SU-DHL-6 (cell line): Measurements from ENCODE around the gene NEURL1B.

ENCODE experiments used
- H2AFZ ChIP-seq: fragments of 200-600 bp; sonication (generic); 2 replicates; pipeline ENCODE4 v1.6.1; 2014; ENCODE audit warnings: low read depth, mild to moderate bottlenecking, moderate library complexity, mixed read lengths, antibody characterized with exemption, low read length; ENCODE audit not compliant: severe bottlenecking
- H3F3A ChIP-seq: fragments of 200-600 bp; shearing (Covaris generic); 2 replicates; pipeline ENCODE4 v1.6.0; 2016; ENCODE audit warnings: antibody characterized with exemption, mild to moderate bottlenecking; ENCODE audit not compliant: insufficient read depth
- H3K27ac ChIP-seq: fragments of 200-600 bp; sonication (generic); 2 replicates; pipeline ENCODE4 v1.5.1; 2016; ENCODE audit warnings: low read depth, mild to moderate bottlenecking, low read length, moderate library complexity, mixed read lengths
- H3K27me3 ChIP-seq: fragments of 200-600 bp; sonication (generic), shearing (Covaris generic); 2 replicates; pipeline ENCODE4 v1.6.0; 2014; ENCODE audit warnings: mild to moderate bottlenecking, low read length
- H3K36me3 ChIP-seq: fragments of 200-600 bp; sonication (generic); 2 replicates; pipeline ENCODE4 v1.6.1; 2014; ENCODE audit warnings: mild to moderate bottlenecking, low read length, mixed read lengths
- H3K4me2 ChIP-seq: fragments of 300-600, 200-600 bp; shearing (Covaris generic), sonication (generic); 2 replicates; pipeline ENCODE4 v1.6.0; 2014; ENCODE audit warnings: low read length, low read depth, mild to moderate bottlenecking; ENCODE audit not compliant: poor library complexity, severe bottlenecking
- H3K4me3 ChIP-seq: fragments of 200-600 bp; sonication (generic); 2 replicates; pipeline ENCODE4 v1.5.1; 2014; ENCODE audit warnings: antibody characterized with exemption, low read length, mild to moderate bottlenecking, mixed read lengths; ENCODE audit not compliant: insufficient read depth, poor library complexity, severe bottlenecking
- H3K79me2 ChIP-seq: fragments of 200-600 bp; sonication (generic); 2 replicates; pipeline ENCODE4 v1.6.1; 2014; ENCODE audit warnings: mild to moderate bottlenecking, low read length, moderate library complexity; ENCODE audit not compliant: insufficient read depth
- H3K9ac ChIP-seq: fragments of 200-600 bp; sonication (generic); 2 replicates; pipeline ENCODE4 v1.7.0; 2014; ENCODE audit warnings: mild to moderate bottlenecking, low read length
- H3K9me2 ChIP-seq: fragments of 200-600 bp; sonication (generic); replicated peaks from 2 replicates; pipeline ENCODE4 v1.6.1; 2014; ENCODE audit warnings: low read length; ENCODE audit not compliant: insufficient read depth
- H3K9me3 ChIP-seq: fragments of 200-600 bp; sonication (generic); 2 replicates; pipeline ENCODE4 v1.6.1; 2014; ENCODE audit warnings: low read length, mixed read lengths; ENCODE audit not compliant: insufficient read depth
- H4K20me1 ChIP-seq: fragments of 200-600 bp; sonication (generic); 2 replicates; pipeline ENCODE4 v1.6.1; 2014; ENCODE audit warnings: low read depth, mild to moderate bottlenecking, antibody characterized with exemption, low read length, moderate library complexity, mixed read lengths
- CTCF ChIP-seq: fragments of 200-600 bp; sonication (generic); IDR thresholded peaks from one replicate; pipeline ENCODE4 v1.5.1; 2017; ENCODE audit warnings: antibody characterized with exemption, mild to moderate bottlenecking, low read length, moderate library complexity; ENCODE audit not compliant: insufficient read depth, poor library complexity, severe bottlenecking
- EZH2phosphoT487 ChIP-seq: fragments of 200-600 bp; sonication (generic), shearing (Covaris generic); conservative IDR thresholded peaks from 2 replicates; pipeline ENCODE4 v1.6.1; 2018; ENCODE audit warnings: mild to moderate bottlenecking, antibody characterized with exemption, low read length, moderate library complexity, mixed read lengths

NEURL1B gene

GRCh38 chr5:172659909-172660628, 19.0 kb downstream of the NEURL1B start:
- H3K27me3 ChIP-seq, result no peaks in the 10 kb centered on the region
- TF ChIP-seq EZH2phosphoT487 (no peak), CTCF (no peak)
- no peak overlapping the region for H3K4me3 ChIP-seq
- no peaks in the 10 kb centered on the region for H3K9me2 ChIP-seq
- H3K9me3 ChIP-seq, result peaks cover 12% of the 10 kb centered on the region; the same call in 1 of the 2 replicates
- no peaks in the 10 kb centered on the region for H3K79me2 ChIP-seq
- H3K9ac ChIP-seq, result no peak overlapping the region
- no peak overlapping the region for H3K27ac ChIP-seq
- H3K36me3 ChIP-seq, result no peaks in the 10 kb centered on the region
- H3F3A ChIP-seq, result no peaks in the 10 kb centered on the region
- no peak overlapping the region for H2AFZ ChIP-seq
- H3K4me2 ChIP-seq, result no peak overlapping the region
- no peaks in the 10 kb centered on the region for H4K20me1 ChIP-seq

GRCh38 chr5:172660974-172661373, 19.9 kb downstream of the NEURL1B start:
- H3K9ac ChIP-seq, result no peak overlapping the region
- no peaks in the 10 kb centered on the region for H3K9me2 ChIP-seq
- no peak overlapping the region for H2AFZ ChIP-seq
- H3K27ac ChIP-seq, result no peak overlapping the region
- H3K4me2 ChIP-seq, result no peak overlapping the region
- H3K79me2 ChIP-seq, result no peaks in the 10 kb centered on the region
- H4K20me1 ChIP-seq, result no peaks in the 10 kb centered on the region
- peaks cover 5% of the 10 kb centered on the region; the same call in 1 of the 2 replicates for H3K9me3 ChIP-seq
- no peak overlapping the region for H3K4me3 ChIP-seq
- TF ChIP-seq CTCF (no peak), EZH2phosphoT487 (no peak)
- no peaks in the 10 kb centered on the region for H3K36me3 ChIP-seq
- H3K27me3 ChIP-seq, result no peaks in the 10 kb centered on the region
- H3F3A ChIP-seq, result no peaks in the 10 kb centered on the region

- Histone ChIP-seq H3K27me3 (no peaks in the 10 kb centered on the region), H3K36me3 (no peaks in the 10 kb centered on the region), H3K9ac (no peak overlapping the region), H3F3A (no peaks in the 10 kb centered on the region), H3K27ac (no peak overlapping the region), H3K79me2 (no peaks in the 10 kb centered on the region), H3K9me3 (peaks cover 4% of the 10 kb centered on the region; the same call in 1 of the 2 replicates), H2AFZ (no peak overlapping the region), H3K9me2 (no peaks in the 10 kb centered on the region), H3K4me2 (no peak overlapping the region), H4K20me1 (no peaks in the 10 kb centered on the region), H3K4me3 (no peak overlapping the region)
- no peak for TF ChIP-seq CTCF
- no peak for TF ChIP-seq EZH2phosphoT487
These were observed 20.5 kb downstream of the NEURL1B start for GRCh38 chr5:172661526-172661925.
